ENCODE results near the gene TEX13A. TPM values are rescaled to one million over a fixed set of nuclear protein-coding genes. Genes with fewer than 3 reads are reported as not detected.
"Not testable (repeated sequence)": the region's sequence is repeated elsewhere in the genome, so short reads cannot be mapped to it uniquely, and the experiment has no call there.

The TEX13A gene
- total and polyA plus RNA-seq, 2 of the 13 experiments (the other 11 are each of a cell fraction or from before 2014, with no cell fraction given), result not detected

GRCh38 chrX:105237407-105237806, 16.9 kb upstream of the TEX13A start:
- H3K27me3 ChIP-seq (ENCODE audit: control insufficient read depth in 1 of 2, insufficient read depth in 2 of 2, low read length in 2 of 2); H3K36me3 ChIP-seq (replicated peaks in 1 of 2; ENCODE audit: control insufficient read depth in 1 of 2, insufficient read depth in 2 of 2, low read length in 2 of 2); H3K79me2 ChIP-seq (ENCODE audit: insufficient read depth, low read length); H3K4me1 ChIP-seq (ENCODE audit: insufficient read depth, low read length); H3K9me3 ChIP-seq (ENCODE audit: low read length); H3K27ac ChIP-seq (ENCODE audit: extremely low read length, insufficient read depth, low read length); H3K4me2 ChIP-seq (ENCODE audit: low read depth, low read length); POLR2A ChIA-PET; BruUV-seq (replicated peaks); FAIRE-seq; H3K4me3 ChIP-seq (replicated peaks in 1 of 3; ENCODE audit: insufficient read depth in 1 of 3, low read depth in 2 of 3, low read length in 3 of 3); ATAC-seq; CTCF ChIA-PET (ENCODE audit: low intra/inter-chr PET ratio, low total read pairs); H4K20me1 ChIP-seq (ENCODE audit: insufficient read depth, low read length); H2AFZ ChIP-seq (ENCODE audit: low read length); H3K9ac ChIP-seq (ENCODE audit: insufficient read depth, low read depth, low read length); DNase-seq (ENCODE audit: low spot score); intact Hi-C loops (cut with micrococcal nuclease; ENCODE audit: unreplicated experiment); in situ Hi-C loops (cut with HindIII; ENCODE audit: extremely low pct_ligation_motif_present, low pct_unique_long_range_greater_than_20kb): not testable (repeated sequence)
- WGBS (ENCODE audit: low lambda C conversion rate), result 19% methylated on average over 2 of the region's 3 CpGs

- no peak for FAIRE-seq
- POLR2A ChIA-PET, result no interaction called here
- Histone ChIP-seq H3K4me2 (ENCODE audit: low read depth, low read length) (no peak overlapping the region), H3K9ac (ENCODE audit: insufficient read depth, low read depth, low read length) (no peak overlapping the region), H4K20me1 (ENCODE audit: insufficient read depth, low read length) (no peaks in the 10 kb centered on the region), H3K4me3 (replicated peaks in 1 of 3; ENCODE audit: insufficient read depth in 1 of 3, low read depth in 2 of 3, low read length in 3 of 3) (no peak overlapping the region), H3K9me3 (ENCODE audit: low read length) (no peaks in the 10 kb centered on the region), H3K27me3 (ENCODE audit: control insufficient read depth in 1 of 2, insufficient read depth in 2 of 2, low read length in 2 of 2) (no peaks in the 10 kb centered on the region), H3K27ac (ENCODE audit: extremely low read length, insufficient read depth, low read length) (no peak overlapping the region), H3K79me2 (ENCODE audit: insufficient read depth, low read length) (no peaks in the 10 kb centered on the region), H2AFZ (ENCODE audit: low read length) (no peak overlapping the region), H3K4me1 (ENCODE audit: insufficient read depth, low read length) (no peaks in the 10 kb centered on the region), H3K36me3 (replicated peaks in 1 of 2; ENCODE audit: control insufficient read depth in 1 of 2, insufficient read depth in 2 of 2, low read length in 2 of 2) (no peaks in the 10 kb centered on the region)
- CTCF ChIA-PET (ENCODE audit: low intra/inter-chr PET ratio, low total read pairs), result no interaction called here
- DNase-seq (ENCODE audit: low spot score), result no peak
- ATAC-seq, result no peak
- WGBS (ENCODE audit: low lambda C conversion rate), result 7% methylated on average over 3 of the region's 3 CpGs
- intact Hi-C loops (cut with micrococcal nuclease; ENCODE audit: unreplicated experiment), result no loop called here
- no TSS peak for BruUV-seq (replicated peaks)
- in situ Hi-C loops (cut with HindIII; ENCODE audit: extremely low pct_ligation_motif_present, low pct_unique_long_range_greater_than_20kb), result no loop called here
- TF ChIP-seq ZFP91 (CRISPR knock-in tag; IDR thresholded peaks at IDR 0.05; ENCODE audit: borderline replicate concordance), result no peak
- TF ChIP-seq ZNF296 (CRISPR knock-in tag; conservative IDR thresholded peaks at IDR 0.05), result no peak
- TF ChIP-seq RAD21 (CRISPR knock-in tag; IDR thresholded peaks at IDR 0.05), result no peak
- no peak for TF ChIP-seq NCOR1 (IDR thresholded peaks at IDR 0.05; ENCODE audit: borderline replicate concordance, low read length)
- TF ChIP-seq ZNF766 (CRISPR knock-in tag; IDR thresholded peaks at IDR 0.05; ENCODE audit: borderline replicate concordance), result no peak
- no peak for TF ChIP-seq RNF2 (conservative IDR thresholded peaks at IDR 0.05; ENCODE audit: low read depth)
- TF ChIP-seq ATF1 (CRISPR knock-in tag; IDR thresholded peaks at IDR 0.05), result no peak
- no peak for TF ChIP-seq GRHL1 (CRISPR knock-in tag; conservative IDR thresholded peaks at IDR 0.05)
- TF ChIP-seq ZNF18 (CRISPR knock-in tag; IDR thresholded peaks at IDR 0.05; ENCODE audit: insufficient replicate concordance), result no peak
- TF ChIP-seq HNRNPLL (IDR thresholded peaks at IDR 0.05; ENCODE audit: low read depth, low read length, poor library complexity, severe bottlenecking), result no peak
- TF ChIP-seq YEATS4 (CRISPR knock-in tag; IDR thresholded peaks at IDR 0.05; ENCODE audit: borderline replicate concordance), result no peak
- no peak for TF ChIP-seq ARID3A (IDR thresholded peaks at IDR 0.05; ENCODE audit: low read depth, low read length)
Observed at GRCh38 chrX:105229146-105229545, 8.7 kb upstream of the TEX13A start.
